IPS DF 19.7 (cell line): ENCODE data around the gene PDPK1.
"Not testable (repeated sequence)": the region's sequence is repeated elsewhere in the genome, so short reads cannot be mapped to it uniquely, and the experiment has no call there.

Experiments used
- DNase-seq: peaks from one replicate; pipeline ENCODE4 v3.0.0-alpha.2; 2013; ENCODE audit warnings: low read depth, low spot score

PDPK1 gene

DNA sequence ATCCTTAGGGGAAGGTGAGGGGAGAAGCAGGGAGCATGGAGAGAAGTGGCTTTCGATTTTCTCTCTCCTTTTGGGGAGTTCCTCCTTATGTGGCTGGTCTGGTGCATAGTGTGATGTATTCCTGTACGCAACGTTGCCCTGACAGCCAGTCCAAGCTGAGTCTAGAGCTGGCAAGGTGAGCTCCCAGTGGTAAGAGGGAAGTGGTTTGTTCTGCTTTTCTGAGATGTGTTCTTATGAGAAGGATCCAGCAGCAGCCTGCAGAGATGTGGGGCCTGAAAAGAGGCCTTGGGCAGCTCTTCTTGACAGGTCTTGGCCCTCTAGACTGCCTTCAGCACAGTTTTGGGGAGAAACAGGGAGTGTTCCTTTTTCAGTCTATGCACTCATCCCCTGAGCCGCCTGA, 3.1 kb downstream of the PDPK1 start:
- DNase-seq: not testable (repeated sequence)

DNA sequence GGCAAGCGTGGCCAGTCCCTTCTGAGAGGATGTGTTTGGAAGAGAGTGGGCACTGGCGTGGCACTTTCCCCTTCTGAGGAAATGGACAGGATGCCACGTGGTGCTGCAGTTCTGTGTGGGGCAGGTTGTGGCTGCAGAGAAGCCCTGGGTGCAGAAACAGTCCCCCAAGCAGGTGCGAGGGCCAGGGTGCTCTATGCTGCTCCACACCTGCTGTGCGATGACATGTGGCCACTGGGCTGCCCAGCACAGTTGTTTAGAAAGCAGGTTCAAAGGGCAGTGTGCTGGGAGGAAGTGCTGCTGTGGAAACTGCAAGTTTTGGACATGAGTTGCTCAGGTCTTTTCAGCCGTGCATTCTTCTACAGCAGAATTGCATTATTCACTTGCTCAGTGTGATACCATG, 3.6 kb downstream of the PDPK1 start:
- not testable (repeated sequence) for DNase-seq

DNA sequence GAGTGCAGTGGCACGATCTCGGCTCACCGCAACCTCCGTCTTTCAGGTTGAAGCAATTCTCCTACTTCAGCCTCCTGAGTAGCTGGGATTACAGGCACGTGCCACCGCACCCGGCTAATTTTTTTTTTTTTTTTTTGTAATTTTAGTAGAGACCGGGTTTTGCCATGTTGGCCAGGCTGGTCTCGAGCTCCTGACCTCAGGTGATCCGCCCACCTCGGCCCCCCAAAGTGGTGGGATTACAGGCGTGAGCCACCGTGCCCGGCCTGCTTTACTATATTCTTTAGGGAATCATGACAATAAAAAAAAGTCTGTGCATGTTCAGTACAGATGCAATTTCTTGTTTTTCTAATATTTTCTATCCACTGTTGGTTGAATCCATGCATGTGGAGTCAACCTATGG, 6.0 kb downstream of the PDPK1 start:
- DNase-seq: not testable (repeated sequence)

DNA sequence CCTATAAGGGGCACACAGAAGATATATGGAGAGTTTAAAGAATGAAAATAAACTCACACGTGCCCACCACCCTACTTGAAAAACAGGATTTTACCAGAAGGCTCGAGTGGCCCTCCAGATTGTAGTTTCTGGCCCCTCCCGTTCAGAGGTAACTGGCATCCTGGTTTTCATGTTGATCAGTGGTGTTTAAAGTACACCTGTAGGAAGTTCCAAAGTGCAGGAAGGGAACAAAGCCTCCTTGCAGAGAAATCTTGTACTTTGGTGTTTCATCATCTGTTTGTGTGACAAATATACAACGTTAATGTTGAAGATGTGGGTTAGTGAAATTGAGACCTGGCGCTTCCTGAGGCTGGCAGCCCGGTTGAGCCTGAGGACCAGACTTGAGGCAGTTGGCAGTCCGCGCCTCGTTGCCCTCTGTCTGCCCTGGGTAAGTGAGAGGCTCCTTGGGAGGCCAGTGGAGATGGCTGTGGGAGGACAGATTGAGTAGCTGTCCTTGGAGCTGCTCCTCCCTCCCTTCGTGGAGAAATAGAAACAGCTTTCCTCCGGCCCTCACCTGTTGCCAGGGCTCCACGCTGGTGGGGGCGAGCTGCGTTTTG, 12.6 kb downstream of the PDPK1 start:
- DNase-seq: not testable (repeated sequence)

DNA sequence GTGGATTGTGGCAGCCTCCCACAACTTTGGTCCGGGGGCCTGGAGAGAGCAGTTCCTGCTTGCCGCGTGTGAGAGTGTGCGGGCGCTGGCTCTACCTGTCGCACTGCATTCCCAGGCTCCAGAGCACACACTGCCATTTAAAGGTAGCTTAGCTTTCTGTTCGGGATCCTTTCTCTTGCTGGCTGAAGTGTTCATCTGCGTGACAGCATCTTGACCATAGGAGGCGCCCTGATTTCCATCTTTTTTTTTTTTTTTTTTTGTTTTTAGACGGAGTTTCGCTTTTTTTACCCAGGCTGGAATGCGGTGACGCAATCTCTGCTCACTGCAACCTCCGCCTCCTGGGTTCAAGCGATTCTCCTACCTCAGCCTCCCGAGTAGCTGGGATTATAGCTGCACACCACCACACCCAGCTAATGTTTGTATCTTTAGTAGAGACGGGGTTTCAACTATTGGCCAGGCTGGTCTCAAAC, 13.6 kb downstream of the PDPK1 start:
- not testable (repeated sequence) for DNase-seq

DNA sequence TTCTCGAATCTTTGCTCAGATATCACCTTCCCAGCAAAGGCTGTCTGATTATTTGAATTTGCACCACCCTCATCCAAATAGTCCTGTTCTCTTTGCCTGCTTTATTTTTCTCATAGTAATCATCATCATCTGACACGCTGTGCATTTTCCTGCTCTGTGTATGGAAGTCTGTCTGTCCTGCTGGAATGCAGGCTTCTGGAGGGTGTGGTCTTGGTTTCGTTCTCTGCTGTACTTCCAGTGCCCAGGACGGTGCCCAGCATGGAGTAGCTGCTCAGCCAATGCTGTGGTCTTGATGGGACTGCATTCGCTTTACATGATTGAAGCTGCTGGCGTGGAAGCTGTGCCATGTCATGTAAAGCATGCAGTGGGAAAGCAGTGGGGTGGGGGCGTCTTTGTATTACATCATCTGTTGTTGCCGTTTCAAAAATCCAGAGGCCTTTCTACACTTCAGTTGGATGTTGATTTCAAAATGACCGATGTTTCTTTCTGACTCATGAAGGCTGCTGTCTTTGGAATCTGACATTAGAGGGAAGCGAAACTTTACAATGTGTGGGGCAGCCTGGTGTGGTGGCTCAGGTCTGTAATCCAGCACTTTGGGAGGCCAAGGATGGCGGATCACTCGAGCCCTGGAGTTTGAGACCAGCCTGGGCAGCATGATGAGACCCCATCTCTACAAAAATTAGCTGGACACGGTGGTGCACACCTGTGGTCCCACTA, 17.0 kb downstream of the PDPK1 start:
- DNase-seq: not testable (repeated sequence)

DNA sequence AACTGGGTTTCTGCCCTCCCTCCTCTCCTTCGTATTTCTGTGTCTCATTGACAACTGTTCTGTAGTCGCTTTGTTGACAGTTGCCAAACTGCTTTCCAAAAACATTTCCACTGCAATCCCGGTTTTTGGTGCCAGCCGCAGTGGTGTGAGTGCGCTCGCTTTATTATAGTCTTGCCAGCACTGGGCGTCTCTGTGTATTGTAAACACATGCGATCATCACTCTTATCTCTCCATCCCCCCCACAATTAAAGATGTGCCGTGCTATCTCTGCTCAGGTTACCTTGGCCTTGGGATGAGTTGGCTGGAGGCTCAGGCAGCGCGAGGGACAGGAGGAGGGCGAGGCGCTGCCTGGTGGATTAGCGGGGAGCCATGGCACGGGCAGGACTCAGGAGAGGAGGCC, 19.3 kb downstream of the PDPK1 start:
- DNase-seq: not testable (repeated sequence)

DNA sequence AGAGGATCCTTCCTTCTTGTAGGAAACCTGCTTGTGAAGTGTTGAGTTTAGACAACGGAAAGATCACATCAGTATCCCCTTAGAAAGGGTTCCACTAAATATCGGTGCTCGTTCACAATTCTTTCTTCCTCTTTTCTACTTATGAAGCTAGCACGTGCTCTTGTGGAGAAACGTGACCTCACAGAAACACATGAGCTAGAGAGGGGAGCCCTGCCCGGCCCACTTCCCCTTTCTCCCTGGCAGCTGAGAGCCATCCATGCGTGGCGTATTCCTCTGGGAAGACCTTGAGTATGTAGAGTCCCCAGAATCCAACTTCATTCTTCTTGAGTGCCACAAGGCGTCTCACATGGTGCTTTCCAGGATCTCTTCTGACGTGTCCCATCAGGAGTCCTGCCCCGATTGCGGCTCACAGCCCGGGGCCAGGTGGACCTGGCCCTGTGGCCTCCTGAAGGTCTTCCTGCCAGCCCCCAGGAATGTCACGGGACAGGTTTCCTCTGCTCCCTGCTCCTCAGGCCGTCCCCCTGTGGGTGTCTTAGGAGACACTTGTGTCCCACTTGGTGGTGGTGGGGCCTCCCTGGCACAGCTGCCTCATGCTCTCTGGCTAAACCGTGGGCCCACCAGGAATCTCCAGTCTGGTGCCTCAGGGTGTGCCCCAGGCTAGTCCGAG, 22.4 kb downstream of the PDPK1 start:
- not testable (repeated sequence) for DNase-seq

DNA sequence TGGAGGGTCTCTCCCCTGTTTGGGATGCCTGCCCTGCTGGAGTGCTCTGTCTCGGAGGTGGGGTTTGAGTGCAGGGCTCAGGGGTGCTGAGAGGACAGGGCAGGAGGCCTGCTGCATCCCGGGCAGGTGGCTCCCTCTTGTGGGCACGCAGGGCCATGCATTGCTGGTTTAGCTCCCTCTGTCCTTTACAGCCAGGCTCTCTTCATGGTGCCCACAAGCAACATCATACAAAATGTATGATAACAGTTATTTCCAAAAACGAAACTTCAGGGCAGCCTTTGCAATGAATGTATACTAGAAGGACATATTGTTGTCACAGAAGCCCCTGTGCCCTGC, 22.9 kb downstream of the PDPK1 start:
- DNase-seq: not testable (repeated sequence)

DNA sequence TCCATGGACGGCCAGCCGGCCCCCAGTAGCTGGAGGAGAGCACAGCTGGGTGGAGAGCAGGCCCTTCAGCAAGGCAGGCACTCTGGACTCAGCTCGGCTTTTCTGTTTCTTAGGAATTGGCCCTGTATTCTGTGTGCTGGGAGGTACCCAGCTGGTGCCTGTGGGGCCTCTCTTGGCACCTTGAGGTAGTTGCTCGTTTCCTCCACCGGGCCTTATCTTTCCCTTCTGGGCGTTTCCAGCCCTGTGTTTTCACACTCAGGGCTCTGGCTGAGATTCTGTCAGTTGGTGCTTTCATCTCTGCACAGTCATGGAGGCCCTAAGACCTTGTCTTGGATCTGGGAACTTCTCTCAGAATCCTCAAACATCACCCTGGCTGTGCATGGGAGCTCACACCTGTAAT, 29.7 kb downstream of the PDPK1 start:
- not testable (repeated sequence) for DNase-seq

DNA sequence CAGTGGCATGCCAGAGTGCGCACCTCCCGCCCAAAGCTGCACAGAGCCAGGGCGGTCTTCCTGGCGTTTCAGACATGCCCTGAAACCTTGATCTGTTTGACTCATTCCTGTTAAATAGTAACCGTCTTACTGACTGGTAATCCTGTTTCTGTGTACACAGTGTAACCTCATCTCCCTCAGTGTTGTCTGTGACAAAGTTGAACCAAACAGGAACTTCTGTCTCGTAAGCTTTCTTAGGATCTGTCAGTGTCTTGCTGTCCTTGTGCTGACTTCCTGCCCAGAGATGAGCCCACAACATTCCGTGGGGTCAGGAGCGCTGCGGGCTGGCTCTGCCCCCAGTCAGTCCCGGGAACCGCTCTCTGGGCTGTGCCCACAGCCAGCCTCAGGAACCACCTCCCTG, 30.8 kb downstream of the PDPK1 start:
- DNase-seq: not testable (repeated sequence)

DNA sequence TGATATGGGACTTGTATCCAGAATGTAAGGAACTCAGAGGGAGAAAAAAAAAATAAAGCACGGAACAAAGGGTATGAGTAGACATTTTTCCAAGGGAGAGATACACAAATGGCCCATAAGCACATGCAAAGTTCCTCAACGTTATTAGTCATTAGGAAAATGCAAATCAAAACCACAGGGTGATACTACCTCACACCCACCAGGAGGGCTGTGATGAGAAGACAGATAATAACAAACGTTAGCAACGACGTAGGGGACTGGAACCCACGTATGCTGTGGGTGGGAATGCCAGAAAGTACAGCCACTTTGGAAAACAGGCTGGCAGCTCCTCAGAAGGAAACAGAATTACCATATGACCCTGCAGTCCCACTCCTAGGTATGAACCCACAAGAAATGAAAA, 34.9 kb downstream of the PDPK1 start:
- not testable (repeated sequence) for DNase-seq

DNA sequence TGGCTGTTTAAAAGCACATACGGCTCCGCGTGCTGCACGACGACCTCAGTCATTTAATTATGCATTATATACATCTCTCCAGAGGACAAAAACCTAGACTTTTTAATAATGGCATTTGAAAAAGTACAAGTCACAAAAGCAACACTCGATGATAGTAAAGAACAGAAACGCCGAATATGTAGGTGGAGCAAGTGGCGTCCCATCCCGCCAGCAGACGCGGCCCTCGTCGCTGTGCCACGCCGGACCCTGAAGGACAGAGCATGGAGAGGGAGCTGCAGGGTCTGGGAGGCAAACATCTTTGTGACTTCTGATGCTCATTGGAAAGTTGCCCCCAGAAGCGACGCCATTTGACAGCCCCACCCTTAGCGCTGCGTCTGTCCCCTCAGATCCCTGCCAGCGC, 38.0 kb downstream of the PDPK1 start:
- not testable (repeated sequence) for DNase-seq

DNA sequence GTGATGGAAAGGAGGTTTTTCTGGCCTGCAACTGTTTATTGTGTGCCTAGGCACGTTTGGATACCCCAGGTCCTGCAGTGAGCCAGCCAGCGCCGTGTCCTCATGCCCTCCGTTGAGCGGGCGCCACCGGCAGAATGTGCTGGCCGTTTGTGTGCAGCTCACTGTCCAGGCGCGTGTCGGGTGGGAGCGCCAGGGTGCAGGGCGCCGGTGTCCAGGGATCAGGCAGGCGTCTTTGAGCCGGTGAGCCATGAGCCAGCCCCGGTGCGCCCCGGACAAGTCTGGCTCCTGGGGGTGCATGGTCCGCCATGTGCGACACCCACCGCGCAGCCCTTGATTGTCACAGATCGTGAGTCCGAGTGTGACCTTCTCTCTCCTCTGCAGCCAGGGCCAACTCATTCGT, 39.2 kb downstream of the PDPK1 start:
- DNase-seq: not testable (repeated sequence)

DNA sequence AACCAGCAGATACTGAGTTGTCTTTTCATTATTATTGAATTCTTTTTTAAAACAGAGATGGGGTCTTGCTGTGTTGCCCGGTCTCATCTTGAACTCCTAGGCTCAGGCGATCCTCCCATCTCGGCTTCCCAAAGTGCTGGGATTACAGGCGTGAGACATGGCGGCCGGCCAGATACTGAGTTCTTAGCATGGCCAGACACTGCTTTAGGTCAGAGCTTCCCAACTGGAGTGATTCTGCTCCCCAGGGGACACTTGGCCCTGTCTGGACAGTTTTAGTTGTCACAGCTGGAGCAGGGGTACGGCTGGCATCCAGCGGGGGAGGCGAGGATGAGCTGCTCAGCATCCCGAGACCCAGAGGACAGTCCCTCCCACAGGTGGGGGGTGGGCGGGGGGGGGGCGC, 41.1 kb downstream of the PDPK1 start:
- DNase-seq: not testable (repeated sequence)

DNA sequence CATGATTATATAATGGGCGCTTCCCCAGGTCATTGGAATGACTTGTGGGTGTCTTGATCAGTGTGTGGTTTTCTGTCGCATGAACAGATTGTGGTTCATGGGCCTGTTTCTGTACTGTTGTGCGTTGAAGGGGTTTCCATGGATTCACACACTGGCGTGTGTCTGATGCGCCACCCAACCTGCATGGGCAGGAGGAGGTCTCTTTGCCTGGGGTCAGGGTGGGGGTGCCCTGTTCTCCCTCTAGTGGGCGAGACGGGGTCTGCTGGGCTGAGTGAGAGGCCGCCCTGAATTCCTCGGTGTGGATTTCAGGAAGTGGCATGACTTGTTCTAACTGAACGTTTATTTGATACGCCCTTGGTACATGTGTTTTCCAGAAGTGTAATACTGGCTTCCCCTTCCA, 42.3 kb downstream of the PDPK1 start:
- not testable (repeated sequence) for DNase-seq

DNA sequence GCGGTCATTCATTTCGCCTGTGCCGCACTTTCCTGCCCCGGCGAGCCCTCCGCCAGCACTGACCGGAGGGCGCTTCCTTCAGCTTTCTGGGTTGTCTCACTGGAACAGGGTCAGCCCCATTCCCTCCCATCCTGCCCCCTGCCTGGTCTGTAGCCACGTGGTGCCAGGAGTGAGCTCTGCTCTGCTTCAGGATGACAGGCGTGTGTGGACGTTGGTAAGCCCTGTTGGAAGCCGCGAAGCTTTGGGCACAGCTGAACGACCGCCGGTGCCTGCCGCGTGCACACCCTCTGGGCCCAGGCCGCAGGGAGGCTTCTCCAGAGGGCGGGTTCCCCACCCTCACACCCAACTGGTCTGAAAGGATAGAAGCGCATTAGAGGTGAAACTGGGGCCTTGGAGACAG, 43.0 kb downstream of the PDPK1 start:
- DNase-seq: not testable (repeated sequence)

DNA sequence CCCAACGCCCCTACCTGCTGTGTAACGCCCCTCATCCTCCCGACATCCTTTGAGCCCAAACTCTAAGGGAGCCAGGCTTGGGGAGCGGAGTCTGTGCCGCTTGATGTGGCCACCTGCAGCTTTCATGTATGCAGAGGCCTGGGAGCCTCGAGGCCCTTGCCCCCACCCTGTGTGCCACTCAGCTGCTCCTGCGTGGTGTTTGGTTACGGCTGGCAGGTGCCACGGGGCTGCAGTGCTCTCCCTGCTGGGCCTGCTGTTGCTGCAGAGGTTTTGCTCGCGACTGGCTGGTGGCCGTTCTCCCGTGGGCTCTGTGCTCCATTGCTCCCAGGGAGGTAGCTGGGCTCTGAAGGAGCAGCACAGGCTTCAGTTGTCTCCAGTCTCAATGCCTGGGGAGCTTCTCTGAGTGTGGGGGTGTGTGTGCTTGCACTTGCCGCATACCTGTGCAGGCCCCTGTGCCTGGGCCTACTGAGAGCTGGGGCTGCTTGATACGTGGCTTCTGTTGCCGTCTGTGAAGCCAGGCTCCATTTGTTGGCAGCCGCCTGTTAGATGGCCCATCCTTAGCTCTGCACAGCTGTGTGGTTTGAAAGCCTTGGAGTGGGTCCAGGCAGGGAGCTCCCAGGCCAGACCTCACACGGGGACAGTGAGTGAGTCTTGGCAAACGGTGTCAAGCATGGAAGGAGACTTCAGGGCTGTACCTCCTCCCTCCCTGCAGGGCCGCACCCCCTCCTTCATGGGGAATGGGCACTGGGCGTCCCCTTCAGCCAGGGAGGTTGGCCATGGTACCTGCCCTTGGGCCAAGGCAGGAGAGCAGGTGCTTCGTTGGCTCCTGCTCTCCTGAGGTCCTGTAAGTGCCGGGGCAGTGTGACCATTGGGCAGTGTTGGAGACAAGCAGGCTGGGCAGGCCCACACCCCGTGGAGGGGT, 47.2 kb downstream of the PDPK1 start:
- DNase-seq: no peak

DNA sequence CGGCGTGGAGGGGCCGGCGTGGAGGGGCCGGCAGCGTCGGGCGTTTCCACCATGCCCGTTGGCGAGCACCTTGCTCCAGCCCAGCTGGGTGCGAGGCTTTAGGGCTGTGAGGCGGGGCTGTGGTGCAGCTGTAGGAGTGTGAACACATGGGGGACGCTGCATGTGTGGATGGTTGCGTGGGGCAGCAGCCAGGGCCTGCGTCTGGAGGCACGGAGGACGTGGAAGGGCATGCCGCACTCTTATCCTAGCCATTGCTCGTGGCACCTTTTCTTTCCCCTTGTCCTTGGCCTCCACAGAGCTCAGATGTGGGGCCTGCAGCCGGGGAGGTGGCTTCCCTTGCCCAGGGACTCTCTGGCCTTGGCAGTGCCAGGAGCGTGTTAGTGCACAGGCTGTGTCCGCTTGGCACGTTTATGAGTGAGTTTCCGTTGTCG, 47.8 kb downstream of the PDPK1 start:
- no peak for DNase-seq

DNA sequence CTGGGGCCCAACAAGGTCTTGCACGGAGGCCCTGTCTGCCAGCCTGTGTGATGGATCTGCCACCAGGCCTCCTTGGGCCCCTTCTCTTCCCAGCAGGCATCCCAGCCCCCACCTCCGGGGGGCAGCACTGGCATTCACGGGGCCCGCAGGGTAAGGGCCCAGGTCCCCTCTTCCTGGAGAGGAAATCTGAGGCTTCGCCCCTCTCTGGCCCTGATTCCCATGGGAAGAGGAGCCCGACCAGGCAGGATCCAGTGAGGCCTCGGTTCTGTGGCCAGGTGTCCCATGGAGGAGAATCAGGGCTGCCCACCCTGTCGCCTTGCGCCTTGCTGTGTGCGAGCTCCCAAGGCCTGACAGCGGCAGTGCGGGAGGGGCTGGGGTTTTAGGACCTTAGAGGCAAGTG, 48.4 kb downstream of the PDPK1 start:
- DNase-seq: no peak

DNA sequence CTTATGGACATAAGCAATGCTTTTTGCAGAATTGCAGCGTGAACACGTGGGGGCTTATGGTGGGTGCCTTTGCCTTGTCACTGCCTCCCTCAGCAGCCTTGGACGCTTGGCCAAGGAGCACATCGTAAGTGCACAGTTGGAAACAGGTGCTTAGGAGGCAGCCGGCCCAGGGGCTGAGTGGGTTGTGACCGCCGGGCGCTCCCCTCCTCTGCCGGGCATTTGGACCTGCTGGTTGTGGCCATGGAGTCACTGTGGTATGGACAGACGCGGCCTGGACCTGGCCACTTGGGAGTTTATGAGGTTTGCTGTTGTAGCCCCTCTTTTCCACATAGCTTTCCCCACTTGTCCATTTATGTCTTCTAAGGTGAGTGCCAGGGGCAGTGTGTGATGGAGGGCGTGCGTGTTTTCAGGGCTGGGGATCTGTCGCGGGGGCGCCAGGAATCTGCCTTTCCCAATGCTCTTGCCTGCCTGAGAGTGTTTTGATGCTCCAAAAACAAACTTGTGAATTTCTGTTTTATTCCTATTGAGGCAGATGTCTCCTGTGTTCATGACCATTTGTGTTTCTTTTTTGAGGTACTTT, 49.2 kb downstream of the PDPK1 start:
- no peak for DNase-seq
